ENCODE measurements around the gene GMEB1. TPM values are rescaled to one million over a fixed set of nuclear protein-coding genes. Genes with fewer than 3 reads are reported as not detected.
"Not testable (repeated sequence)": the region's sequence is repeated elsewhere in the genome, so short reads cannot be mapped to it uniquely, and the experiment has no call there.

GMEB1 gene
- total and polyA plus RNA-seq, 4 donors, result 4.3 to 11.6 (median 8.6) TPM

GRCh38 chr1:28644494-28644893, 24.1 kb upstream of the GMEB1 start:
- TF ChIP-seq, protein P1, sequence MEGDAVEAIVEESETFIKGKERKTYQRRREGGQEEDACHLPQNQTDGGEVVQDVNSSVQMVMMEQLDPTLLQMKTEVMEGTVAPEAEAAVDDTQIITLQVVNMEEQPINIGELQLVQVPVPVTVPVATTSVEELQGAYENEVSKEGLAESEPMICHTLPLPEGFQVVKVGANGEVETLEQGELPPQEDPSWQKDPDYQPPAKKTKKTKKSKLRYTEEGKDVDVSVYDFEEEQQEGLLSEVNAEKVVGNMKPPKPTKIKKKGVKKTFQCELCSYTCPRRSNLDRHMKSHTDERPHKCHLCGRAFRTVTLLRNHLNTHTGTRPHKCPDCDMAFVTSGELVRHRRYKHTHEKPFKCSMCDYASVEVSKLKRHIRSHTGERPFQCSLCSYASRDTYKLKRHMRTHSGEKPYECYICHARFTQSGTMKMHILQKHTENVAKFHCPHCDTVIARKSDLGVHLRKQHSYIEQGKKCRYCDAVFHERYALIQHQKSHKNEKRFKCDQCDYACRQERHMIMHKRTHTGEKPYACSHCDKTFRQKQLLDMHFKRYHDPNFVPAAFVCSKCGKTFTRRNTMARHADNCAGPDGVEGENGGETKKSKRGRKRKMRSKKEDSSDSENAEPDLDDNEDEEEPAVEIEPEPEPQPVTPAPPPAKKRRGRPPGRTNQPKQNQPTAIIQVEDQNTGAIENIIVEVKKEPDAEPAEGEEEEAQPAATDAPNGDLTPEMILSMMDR (IDR thresholded peaks at IDR 0.05; ENCODE audit: control extremely low read depth, extremely low read depth), result no peak
- 77 to 95% methylated on average over 3 of the region's 3 CpGs for WGBS, 2 donors
- no peak for ATAC-seq (ENCODE audit: insufficient read depth, low FRiP score)
- no peak overlapping the region for H3K27ac ChIP-seq (ENCODE audit: low read depth in 1 of 2, low read length in 1 of 2)
- no peaks in the 10 kb centered on the region for H3K9me3 ChIP-seq (ENCODE audit: control insufficient read depth in 4 of 4, insufficient read depth in 3 of 4, low read length in 3 of 4)
- H3K9ac ChIP-seq (ENCODE audit: insufficient read depth in 1 of 2, low read length in 2 of 2), result no peak overlapping the region
- DNase-seq, result peak in 1 of 3 donors; percentile 12
- H3K27me3 ChIP-seq (ENCODE audit: control insufficient read depth in 3 of 3, insufficient read depth in 3 of 3, low read length in 2 of 3), result no peaks in the 10 kb centered on the region
- H3K36me3 ChIP-seq (ENCODE audit: control insufficient read depth in 4 of 4, insufficient read depth in 4 of 4, low read length in 4 of 4), result peaks cover 0 to 2% (median 0%) of the 10 kb centered on the region in 4 donors
- no peak overlapping the region for H3K4me3 ChIP-seq
- H3K4me1 ChIP-seq (ENCODE audit: control insufficient read depth in 5 of 5, insufficient read depth in 5 of 5, low read length in 5 of 5), result peaks cover 3 to 36% (median 5%) of the 10 kb centered on the region in 5 donors

DNA sequence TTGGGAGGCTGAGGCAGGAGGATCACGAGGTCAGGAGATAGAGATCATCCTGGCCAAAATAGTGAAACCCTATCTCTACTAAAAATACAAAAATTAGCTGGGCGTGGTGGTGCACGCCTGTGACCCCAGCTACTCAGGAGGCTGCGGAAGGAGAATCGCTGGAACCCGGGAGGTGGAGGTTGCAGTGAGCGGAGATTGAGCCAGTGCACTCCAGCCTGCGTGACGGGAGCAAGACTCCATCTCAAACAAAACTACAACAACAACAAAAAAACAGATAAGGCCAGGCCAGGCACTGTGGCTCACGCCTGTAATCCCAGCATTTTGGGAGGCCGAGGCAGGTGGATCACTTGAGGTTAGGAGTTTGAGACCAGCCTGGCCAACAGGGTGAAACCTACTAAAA, 23.2 kb upstream of the GMEB1 start:
- H3K9ac ChIP-seq (ENCODE audit: insufficient read depth in 1 of 2, low read length in 2 of 2); DNase-seq; ATAC-seq (ENCODE audit: insufficient read depth, low FRiP score); H3K9me3 ChIP-seq (ENCODE audit: control insufficient read depth in 4 of 4, insufficient read depth in 3 of 4, low read length in 3 of 4); H3K27me3 ChIP-seq (ENCODE audit: control insufficient read depth in 3 of 3, insufficient read depth in 3 of 3, low read length in 2 of 3); H3K4me3 ChIP-seq; H3K27ac ChIP-seq (ENCODE audit: low read depth in 1 of 2, low read length in 1 of 2); H3K36me3 ChIP-seq (ENCODE audit: control insufficient read depth in 4 of 4, insufficient read depth in 4 of 4, low read length in 4 of 4): not testable (repeated sequence)
- peaks cover 3 to 36% (median 5%) of the 10 kb centered on the region in 5 donors for H3K4me1 ChIP-seq (ENCODE audit: control insufficient read depth in 5 of 5, insufficient read depth in 5 of 5, low read length in 5 of 5)
- 96% methylated on average over 11 of the region's 11 CpGs for WGBS, 2 donors

DNA sequence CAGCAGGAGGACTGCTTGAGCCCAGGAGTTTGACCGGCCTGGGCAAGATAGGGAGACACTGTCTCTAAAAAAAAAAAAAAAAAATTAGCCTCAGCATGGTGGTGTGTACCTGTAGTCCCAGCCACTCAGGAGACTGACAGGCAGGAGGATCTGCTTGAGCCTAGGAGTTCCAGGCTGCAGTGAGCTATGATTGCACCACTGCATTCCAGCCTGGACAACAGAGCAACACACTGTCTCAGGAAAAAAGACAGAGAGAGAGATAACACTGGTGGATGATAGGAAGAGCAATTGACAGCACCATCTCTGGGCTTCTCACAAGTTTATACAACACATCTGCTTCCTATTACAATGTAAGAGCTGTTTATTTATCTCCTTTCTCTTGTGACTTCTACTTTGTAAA, 22.5 kb upstream of the GMEB1 start:
- Histone ChIP-seq H3K9ac (ENCODE audit: insufficient read depth in 1 of 2, low read length in 2 of 2) (no peak overlapping the region), H3K27ac (ENCODE audit: low read depth in 1 of 2, low read length in 1 of 2) (no peak overlapping the region), H3K4me3 (no peak overlapping the region), H3K4me1 (ENCODE audit: control insufficient read depth in 5 of 5, insufficient read depth in 5 of 5, low read length in 5 of 5) (peaks cover 3 to 34% (median 5%) of the 10 kb centered on the region in 5 donors), H3K9me3 (ENCODE audit: control insufficient read depth in 4 of 4, insufficient read depth in 3 of 4, low read length in 3 of 4) (no peaks in the 10 kb centered on the region), H3K27me3 (ENCODE audit: control insufficient read depth in 3 of 3, insufficient read depth in 3 of 3, low read length in 2 of 3) (no peaks in the 10 kb centered on the region), H3K36me3 (ENCODE audit: control insufficient read depth in 4 of 4, insufficient read depth in 4 of 4, low read length in 4 of 4) (no peaks in the 10 kb centered on the region)
- TF ChIP-seq, protein P1 (IDR thresholded peaks at IDR 0.05; ENCODE audit: control extremely low read depth, extremely low read depth), result no peak
- ATAC-seq (ENCODE audit: insufficient read depth, low FRiP score) (no peak), DNase-seq (no peak)
- WGBS, 2 donors, result 88 to 92% methylated on average over 1 of the region's 1 CpG

DNA sequence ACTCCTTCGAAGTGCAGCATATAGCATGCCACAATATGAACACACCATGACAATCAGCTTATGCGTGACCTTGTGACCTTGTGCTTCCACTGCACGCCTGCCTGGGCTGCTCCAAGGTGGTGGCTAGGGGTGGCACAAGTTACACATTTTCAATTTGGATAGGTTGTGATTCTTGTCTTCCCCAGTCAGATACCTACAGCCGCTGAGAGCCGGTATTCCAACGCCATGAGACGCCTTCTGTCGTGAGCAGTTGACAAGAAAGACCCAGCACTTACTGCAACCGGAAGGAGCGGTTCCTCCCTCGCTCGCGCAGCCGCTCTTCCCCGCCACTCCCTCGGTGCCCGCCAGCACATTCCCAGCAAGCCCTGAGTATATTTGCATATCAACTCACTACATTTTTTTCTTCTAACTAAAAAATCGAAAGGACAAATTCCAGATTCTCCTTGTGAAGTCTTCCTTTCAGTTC, 20.5 kb upstream of the GMEB1 start:
- H3K9ac ChIP-seq (ENCODE audit: insufficient read depth in 1 of 2, low read length in 2 of 2), result peak overlapping the region; percentile 85 to 96
- no peaks in the 10 kb centered on the region for H3K27me3 ChIP-seq (ENCODE audit: control insufficient read depth in 3 of 3, insufficient read depth in 3 of 3, low read length in 2 of 3)
- DNase-seq (peak in 2 of 3 donors; percentile 95 to 98), ATAC-seq (ENCODE audit: insufficient read depth, low FRiP score) (peak; percentile 88)
- peaks cover 0 to 24% (median 3%) of the 10 kb centered on the region in 5 donors for H3K4me1 ChIP-seq (ENCODE audit: control insufficient read depth in 5 of 5, insufficient read depth in 5 of 5, low read length in 5 of 5)
- H3K36me3 ChIP-seq (ENCODE audit: control insufficient read depth in 4 of 4, insufficient read depth in 4 of 4, low read length in 4 of 4), result no peaks in the 10 kb centered on the region
- H3K9me3 ChIP-seq (ENCODE audit: control insufficient read depth in 4 of 4, insufficient read depth in 3 of 4, low read length in 3 of 4), result no peaks in the 10 kb centered on the region
- TF ChIP-seq, protein P1 (IDR thresholded peaks at IDR 0.05; ENCODE audit: control extremely low read depth, extremely low read depth), result no peak
- H3K4me3 ChIP-seq, result no peak overlapping the region
- peak overlapping the region; percentile 67 to 84 for H3K27ac ChIP-seq (ENCODE audit: low read depth in 1 of 2, low read length in 1 of 2)
- WGBS, 2 donors, result 1% methylated on average over 18 of the region's 18 CpGs
